ENCODE data around the gene NFKB2.

Gene NFKB2

DNA sequence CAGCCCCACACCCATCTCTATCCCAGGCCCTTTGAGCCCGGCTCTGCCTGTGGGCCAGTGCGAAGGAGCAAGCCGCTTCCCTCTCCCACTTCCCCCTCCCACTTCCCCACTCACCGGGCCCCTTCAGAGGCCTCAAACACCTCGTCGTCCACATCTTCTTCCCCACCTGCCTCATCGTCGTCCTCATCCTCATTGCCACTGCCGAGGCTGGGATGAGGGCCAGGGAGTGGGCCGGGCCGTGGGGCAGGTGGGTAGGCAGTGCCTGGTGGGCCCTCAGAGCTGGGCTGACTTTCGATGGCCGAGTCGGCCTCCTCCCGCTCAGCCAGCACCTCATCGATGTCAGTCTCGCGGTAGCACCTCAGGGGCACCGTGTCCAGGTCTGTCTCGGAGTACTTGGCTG lies 19.2 kb downstream of the NFKB2 start:
- TF ChIP-seq EGR2 (tag by site-specific recombination; IDR thresholded peaks at IDR 0.05; ENCODE audit: low read depth) (peak; percentile 60), ZNF76 (tag by site-specific recombination; IDR thresholded peaks at IDR 0.05; ENCODE audit: borderline replicate concordance, low read depth) (no peak), ZFHX2 (tag by site-specific recombination; conservative IDR thresholded peaks at IDR 0.05) (peak; percentile 38)
- Histone ChIP-seq H3K36me3 (ENCODE audit: control insufficient read depth in 2 of 2, insufficient read depth in 1 of 2, low read length in 2 of 2) (no peaks in the 10 kb centered on the region), H3K27ac (ENCODE audit: extremely low read depth, low read depth, low read length) (no peak overlapping the region), H3K4me3 (ENCODE audit: low read depth, low read length) (no peak overlapping the region), H3K4me1 (ENCODE audit: control insufficient read depth, insufficient read depth, low read length) (peaks cover 3% of the 10 kb centered on the region), H3K9me3 (ENCODE audit: control insufficient read depth, insufficient read depth, low read depth, low read length) (no peaks in the 10 kb centered on the region)
- CTCF ChIA-PET, result interaction anchor here (0.7 to 2.0 kb wide), 5 partner anchors 11 to 35 kb away, joined by 3 to 6 read pairs (median 4); no protein-coding TSS in a partner anchor
- POLR2A ChIA-PET, result interaction anchor here (0.6 kb wide), 1 partner anchor 311 kb away, joined by 3 read pairs; no protein-coding TSS in a partner anchor

DNA sequence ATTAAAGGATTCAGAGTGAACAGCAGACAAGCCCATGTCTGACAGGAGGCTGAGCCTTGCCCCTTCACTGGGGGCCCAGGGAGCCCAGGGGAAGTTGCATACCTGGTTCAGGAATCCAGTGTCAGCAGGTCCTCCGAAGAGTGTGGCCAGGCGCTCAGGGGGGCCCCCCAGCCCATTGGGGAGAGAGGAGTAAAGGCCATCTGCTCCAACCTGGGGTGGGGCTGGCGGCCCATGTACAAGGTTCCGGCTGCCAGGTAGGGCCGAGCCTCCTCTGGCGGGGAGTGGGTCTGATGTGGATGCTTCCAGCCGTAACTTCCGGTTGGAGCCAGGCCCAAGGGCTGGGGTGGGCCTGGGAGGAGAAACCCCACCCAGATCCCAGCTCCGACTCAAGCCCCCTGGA lies 20.8 kb downstream of the NFKB2 start:
- Histone ChIP-seq H3K27ac (ENCODE audit: extremely low read depth, low read depth, low read length) (no peak overlapping the region), H3K4me3 (ENCODE audit: low read depth, low read length) (no peak overlapping the region), H3K4me1 (ENCODE audit: control insufficient read depth, insufficient read depth, low read length) (peaks cover 3% of the 10 kb centered on the region), H3K36me3 (ENCODE audit: control insufficient read depth in 2 of 2, insufficient read depth in 1 of 2, low read length in 2 of 2) (no peaks in the 10 kb centered on the region), H3K9me3 (ENCODE audit: control insufficient read depth, insufficient read depth, low read depth, low read length) (no peaks in the 10 kb centered on the region)
- TF ChIP-seq RBAK (tag by site-specific recombination; IDR thresholded peaks at IDR 0.05) (no peak), ZNF16 (tag by site-specific recombination; IDR thresholded peaks at IDR 0.05; ENCODE audit: low read depth) (no peak), ZNF510 (tag by site-specific recombination; IDR thresholded peaks at IDR 0.05; ENCODE audit: insufficient replicate concordance) (no peak), ZNF76 (tag by site-specific recombination; IDR thresholded peaks at IDR 0.05; ENCODE audit: borderline replicate concordance, low read depth) (no peak), ZNF112 (tag by site-specific recombination; IDR thresholded peaks at IDR 0.05) (no peak), GLI2 (tag by site-specific recombination; IDR thresholded peaks at IDR 0.05; ENCODE audit: borderline replicate concordance, low read depth) (no peak), EGR2 (tag by site-specific recombination; IDR thresholded peaks at IDR 0.05; ENCODE audit: low read depth) (no peak)
- TF ChIP-seq, protein P1, sequence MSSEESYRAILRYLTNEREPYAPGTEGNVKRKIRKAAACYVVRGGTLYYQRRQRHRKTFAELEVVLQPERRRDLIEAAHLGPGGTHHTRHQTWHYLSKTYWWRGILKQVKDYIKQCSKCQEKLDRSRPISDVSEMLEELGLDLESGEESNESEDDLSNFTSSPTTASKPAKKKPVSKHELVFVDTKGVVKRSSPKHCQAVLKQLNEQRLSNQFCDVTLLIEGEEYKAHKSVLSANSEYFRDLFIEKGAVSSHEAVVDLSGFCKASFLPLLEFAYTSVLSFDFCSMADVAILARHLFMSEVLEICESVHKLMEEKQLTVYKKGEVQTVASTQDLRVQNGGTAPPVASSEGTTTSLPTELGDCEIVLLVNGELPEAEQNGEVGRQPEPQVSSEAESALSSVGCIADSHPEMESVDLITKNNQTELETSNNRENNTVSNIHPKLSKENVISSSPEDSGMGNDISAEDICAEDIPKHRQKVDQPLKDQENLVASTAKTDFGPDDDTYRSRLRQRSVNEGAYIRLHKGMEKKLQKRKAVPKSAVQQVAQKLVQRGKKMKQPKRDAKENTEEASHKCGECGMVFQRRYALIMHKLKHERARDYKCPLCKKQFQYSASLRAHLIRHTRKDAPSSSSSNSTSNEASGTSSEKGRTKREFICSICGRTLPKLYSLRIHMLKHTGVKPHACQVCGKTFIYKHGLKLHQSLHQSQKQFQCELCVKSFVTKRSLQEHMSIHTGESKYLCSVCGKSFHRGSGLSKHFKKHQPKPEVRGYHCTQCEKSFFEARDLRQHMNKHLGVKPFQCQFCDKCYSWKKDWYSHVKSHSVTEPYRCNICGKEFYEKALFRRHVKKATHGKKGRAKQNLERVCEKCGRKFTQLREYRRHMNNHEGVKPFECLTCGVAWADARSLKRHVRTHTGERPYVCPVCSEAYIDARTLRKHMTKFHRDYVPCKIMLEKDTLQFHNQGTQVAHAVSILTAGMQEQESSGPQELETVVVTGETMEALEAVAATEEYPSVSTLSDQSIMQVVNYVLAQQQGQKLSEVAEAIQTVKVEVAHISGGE (tag by site-specific recombination; conservative IDR thresholded peaks at IDR 0.05; ENCODE audit: low read depth), result no peak
- TF ChIP-seq, protein P2, sequence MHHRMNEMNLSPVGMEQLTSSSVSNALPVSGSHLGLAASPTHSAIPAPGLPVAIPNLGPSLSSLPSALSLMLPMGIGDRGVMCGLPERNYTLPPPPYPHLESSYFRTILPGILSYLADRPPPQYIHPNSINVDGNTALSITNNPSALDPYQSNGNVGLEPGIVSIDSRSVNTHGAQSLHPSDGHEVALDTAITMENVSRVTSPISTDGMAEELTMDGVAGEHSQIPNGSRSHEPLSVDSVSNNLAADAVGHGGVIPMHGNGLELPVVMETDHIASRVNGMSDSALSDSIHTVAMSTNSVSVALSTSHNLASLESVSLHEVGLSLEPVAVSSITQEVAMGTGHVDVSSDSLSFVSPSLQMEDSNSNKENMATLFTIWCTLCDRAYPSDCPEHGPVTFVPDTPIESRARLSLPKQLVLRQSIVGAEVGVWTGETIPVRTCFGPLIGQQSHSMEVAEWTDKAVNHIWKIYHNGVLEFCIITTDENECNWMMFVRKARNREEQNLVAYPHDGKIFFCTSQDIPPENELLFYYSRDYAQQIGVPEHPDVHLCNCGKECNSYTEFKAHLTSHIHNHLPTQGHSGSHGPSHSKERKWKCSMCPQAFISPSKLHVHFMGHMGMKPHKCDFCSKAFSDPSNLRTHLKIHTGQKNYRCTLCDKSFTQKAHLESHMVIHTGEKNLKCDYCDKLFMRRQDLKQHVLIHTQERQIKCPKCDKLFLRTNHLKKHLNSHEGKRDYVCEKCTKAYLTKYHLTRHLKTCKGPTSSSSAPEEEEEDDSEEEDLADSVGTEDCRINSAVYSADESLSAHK (tag by site-specific recombination; IDR thresholded peaks at IDR 0.05), result no peak
- TF ChIP-seq, protein P3, sequence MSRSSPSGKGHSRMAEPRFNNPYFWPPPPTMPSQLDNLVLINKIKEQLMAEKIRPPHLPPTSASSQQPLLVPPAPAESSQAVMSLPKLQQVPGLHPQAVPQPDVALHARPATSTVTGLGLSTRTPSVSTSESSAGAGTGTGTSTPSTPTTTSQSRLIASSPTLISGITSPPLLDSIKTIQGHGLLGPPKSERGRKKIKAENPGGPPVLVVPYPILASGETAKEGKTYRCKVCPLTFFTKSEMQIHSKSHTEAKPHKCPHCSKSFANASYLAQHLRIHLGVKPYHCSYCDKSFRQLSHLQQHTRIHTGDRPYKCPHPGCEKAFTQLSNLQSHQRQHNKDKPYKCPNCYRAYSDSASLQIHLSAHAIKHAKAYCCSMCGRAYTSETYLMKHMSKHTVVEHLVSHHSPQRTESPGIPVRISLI (tag by site-specific recombination; IDR thresholded peaks at IDR 0.05), result no peak
- TF ChIP-seq, protein P4, sequence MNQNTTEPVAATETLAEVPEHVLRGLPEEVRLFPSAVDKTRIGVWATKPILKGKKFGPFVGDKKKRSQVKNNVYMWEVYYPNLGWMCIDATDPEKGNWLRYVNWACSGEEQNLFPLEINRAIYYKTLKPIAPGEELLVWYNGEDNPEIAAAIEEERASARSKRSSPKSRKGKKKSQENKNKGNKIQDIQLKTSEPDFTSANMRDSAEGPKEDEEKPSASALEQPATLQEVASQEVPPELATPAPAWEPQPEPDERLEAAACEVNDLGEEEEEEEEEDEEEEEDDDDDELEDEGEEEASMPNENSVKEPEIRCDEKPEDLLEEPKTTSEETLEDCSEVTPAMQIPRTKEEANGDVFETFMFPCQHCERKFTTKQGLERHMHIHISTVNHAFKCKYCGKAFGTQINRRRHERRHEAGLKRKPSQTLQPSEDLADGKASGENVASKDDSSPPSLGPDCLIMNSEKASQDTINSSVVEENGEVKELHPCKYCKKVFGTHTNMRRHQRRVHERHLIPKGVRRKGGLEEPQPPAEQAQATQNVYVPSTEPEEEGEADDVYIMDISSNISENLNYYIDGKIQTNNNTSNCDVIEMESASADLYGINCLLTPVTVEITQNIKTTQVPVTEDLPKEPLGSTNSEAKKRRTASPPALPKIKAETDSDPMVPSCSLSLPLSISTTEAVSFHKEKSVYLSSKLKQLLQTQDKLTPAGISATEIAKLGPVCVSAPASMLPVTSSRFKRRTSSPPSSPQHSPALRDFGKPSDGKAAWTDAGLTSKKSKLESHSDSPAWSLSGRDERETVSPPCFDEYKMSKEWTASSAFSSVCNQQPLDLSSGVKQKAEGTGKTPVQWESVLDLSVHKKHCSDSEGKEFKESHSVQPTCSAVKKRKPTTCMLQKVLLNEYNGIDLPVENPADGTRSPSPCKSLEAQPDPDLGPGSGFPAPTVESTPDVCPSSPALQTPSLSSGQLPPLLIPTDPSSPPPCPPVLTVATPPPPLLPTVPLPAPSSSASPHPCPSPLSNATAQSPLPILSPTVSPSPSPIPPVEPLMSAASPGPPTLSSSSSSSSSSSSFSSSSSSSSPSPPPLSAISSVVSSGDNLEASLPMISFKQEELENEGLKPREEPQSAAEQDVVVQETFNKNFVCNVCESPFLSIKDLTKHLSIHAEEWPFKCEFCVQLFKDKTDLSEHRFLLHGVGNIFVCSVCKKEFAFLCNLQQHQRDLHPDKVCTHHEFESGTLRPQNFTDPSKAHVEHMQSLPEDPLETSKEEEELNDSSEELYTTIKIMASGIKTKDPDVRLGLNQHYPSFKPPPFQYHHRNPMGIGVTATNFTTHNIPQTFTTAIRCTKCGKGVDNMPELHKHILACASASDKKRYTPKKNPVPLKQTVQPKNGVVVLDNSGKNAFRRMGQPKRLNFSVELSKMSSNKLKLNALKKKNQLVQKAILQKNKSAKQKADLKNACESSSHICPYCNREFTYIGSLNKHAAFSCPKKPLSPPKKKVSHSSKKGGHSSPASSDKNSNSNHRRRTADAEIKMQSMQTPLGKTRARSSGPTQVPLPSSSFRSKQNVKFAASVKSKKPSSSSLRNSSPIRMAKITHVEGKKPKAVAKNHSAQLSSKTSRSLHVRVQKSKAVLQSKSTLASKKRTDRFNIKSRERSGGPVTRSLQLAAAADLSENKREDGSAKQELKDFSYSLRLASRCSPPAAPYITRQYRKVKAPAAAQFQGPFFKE (tag by site-specific recombination; IDR thresholded peaks at IDR 0.05; ENCODE audit: borderline replicate concordance), result no peak
- POLR2A ChIA-PET, result no interaction called here
- CTCF ChIA-PET, result interaction anchor here (1.4 to 2.0 kb wide), 3 partner anchors 13 to 22 kb away, joined by 4 to 6 read pairs (median 4); no protein-coding TSS in a partner anchor
